Endothelial cell of umbilical vein (primary cell): Measurements from ENCODE around the gene ST6GALNAC4.

Experiments used
- CTCF ChIP-seq, 2 donors: IDR thresholded peaks; 1 replicate in 1 of 2; 2 replicates in 1 of 2; pipeline ENCODE4 v1.5.1; 2011; ENCODE audit warnings: low read length in 2 of 2, mild to moderate bottlenecking in 2 of 2, moderate library complexity in 2 of 2, control low read depth in 1 of 2, inconsistent platforms in 1 of 2, low read depth in 1 of 2; ENCODE audit not compliant: insufficient read depth in 1 of 2; ENCODE audit errors: extremely low read depth in 1 of 2
- EZH2 ChIP-seq: IDR thresholded peaks from 2 replicates; pipeline ENCODE4 v1.6.1; 2012; ENCODE audit warnings: borderline replicate concordance, low read depth, mild to moderate bottlenecking, moderate library complexity, low read length, inconsistent platforms; ENCODE audit not compliant: severe bottlenecking
- MYC ChIP-seq: IDR thresholded peaks from one replicate; pipeline ENCODE4 v1.6.1; 2011; ENCODE audit warnings: mild to moderate bottlenecking, low read depth, low read length
- POLR2A ChIP-seq: IDR thresholded peaks from 2 replicates; pipeline ENCODE4 v1.6.1; 2012; ENCODE audit warnings: low read depth, mild to moderate bottlenecking, control low read depth, low read length
- POLR2AphosphoS5 ChIP-seq: IDR thresholded peaks from 2 replicates; pipeline ENCODE4 v1.6.1; 2012; ENCODE audit warnings: low read depth, mild to moderate bottlenecking, control low read depth, low read length, moderate library complexity; ENCODE audit not compliant: insufficient read depth
- TF ChIP-seq, protein P1 (sequence below): IDR thresholded peaks from 2 replicates; pipeline ENCODE4 v1.6.1; 2011; ENCODE audit not compliant: insufficient read depth, insufficient read length

GRCh38 chr9:127884427-127884911 is 32.4 kb downstream of the ST6GALNAC4 start:
- TF ChIP-seq CTCF (IDR thresholded peaks at IDR 0.05; ENCODE audit: extremely low read depth in 1 of 2, insufficient read depth in 1 of 2, low read depth in 1 of 2, low read length in 2 of 2) (no peak), EZH2 (no peak), POLR2AphosphoS5 (no peak), MYC (no peak), POLR2A (no peak)
- TF ChIP-seq, protein P1, sequence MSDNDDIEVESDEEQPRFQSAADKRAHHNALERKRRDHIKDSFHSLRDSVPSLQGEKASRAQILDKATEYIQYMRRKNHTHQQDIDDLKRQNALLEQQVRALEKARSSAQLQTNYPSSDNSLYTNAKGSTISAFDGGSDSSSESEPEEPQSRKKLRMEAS: no peak
